Neutrophil (primary cell): ENCODE data around the gene CCL28.

Experiments used
- H3K27ac ChIP-seq: fragments of 200-600 bp; sonication (generic); 2 replicates; pipeline ENCODE4 v1.5.1; 2016; ENCODE audit warnings: mild to moderate bottlenecking, moderate library complexity
- H3K27me3 ChIP-seq: fragments of 200-600 bp; sonication (generic); 2 replicates; pipeline ENCODE4 v1.6.0; 2016; ENCODE audit warnings: mild to moderate bottlenecking
- H3K36me3 ChIP-seq: fragments of 200-600 bp; sonication (generic); 2 replicates; pipeline ENCODE4 v1.5.1; 2017
- H3K4me1 ChIP-seq, 2 experiments: fragments of 200-600 bp in 1 of 2; sonication (generic) in 1 of 2; 1 replicate in 1 of 2; 2 replicates in 1 of 2; pipeline versions ENCODE4 v1.5.1 to v1.6.1; 2013 to 2016; ENCODE audit warnings: low read depth in 1 of 2, low read length in 1 of 2, mild to moderate bottlenecking in 1 of 2, moderate library complexity in 1 of 2; ENCODE audit not compliant: control insufficient read depth in 1 of 2, insufficient read depth in 1 of 2
- H3K4me3 ChIP-seq, 2 experiments: fragments of 200-600 bp in 1 of 2; sonication (generic) in 1 of 2; 1 replicate in 1 of 2; 2 replicates in 1 of 2; pipeline ENCODE4 v1.5.1; 2013 to 2016; ENCODE audit warnings: low read depth in 1 of 2, low read length in 1 of 2, mild to moderate bottlenecking in 1 of 2, moderate library complexity in 1 of 2
- H3K9me3 ChIP-seq: fragments of 200-600 bp; sonication (generic); 2 replicates; pipeline ENCODE4 v1.5.1; 2016
- TF ChIP-seq, protein P1 (sequence below): fragments of 200-600 bp; sonication (generic); IDR thresholded peaks from 2 replicates; pipeline ENCODE4 v1.5.1; 2016; ENCODE audit warnings: antibody characterized with exemption

CCL28 gene

GRCh38 chr5:43348207-43348606 is 64.0 kb downstream of the CCL28 start:
- Histone ChIP-seq H3K27ac (no peak overlapping the region), H3K27me3 (no peaks in the 10 kb centered on the region), H3K36me3 (no peaks in the 10 kb centered on the region), H3K4me3 (no peak overlapping the region), H3K4me1 (no peaks in the 10 kb centered on the region), H3K9me3 (no peaks in the 10 kb centered on the region)
- TF ChIP-seq, protein P1, sequence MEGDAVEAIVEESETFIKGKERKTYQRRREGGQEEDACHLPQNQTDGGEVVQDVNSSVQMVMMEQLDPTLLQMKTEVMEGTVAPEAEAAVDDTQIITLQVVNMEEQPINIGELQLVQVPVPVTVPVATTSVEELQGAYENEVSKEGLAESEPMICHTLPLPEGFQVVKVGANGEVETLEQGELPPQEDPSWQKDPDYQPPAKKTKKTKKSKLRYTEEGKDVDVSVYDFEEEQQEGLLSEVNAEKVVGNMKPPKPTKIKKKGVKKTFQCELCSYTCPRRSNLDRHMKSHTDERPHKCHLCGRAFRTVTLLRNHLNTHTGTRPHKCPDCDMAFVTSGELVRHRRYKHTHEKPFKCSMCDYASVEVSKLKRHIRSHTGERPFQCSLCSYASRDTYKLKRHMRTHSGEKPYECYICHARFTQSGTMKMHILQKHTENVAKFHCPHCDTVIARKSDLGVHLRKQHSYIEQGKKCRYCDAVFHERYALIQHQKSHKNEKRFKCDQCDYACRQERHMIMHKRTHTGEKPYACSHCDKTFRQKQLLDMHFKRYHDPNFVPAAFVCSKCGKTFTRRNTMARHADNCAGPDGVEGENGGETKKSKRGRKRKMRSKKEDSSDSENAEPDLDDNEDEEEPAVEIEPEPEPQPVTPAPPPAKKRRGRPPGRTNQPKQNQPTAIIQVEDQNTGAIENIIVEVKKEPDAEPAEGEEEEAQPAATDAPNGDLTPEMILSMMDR = no peak

- TF ChIP-seq, protein P1 = no peak
- Histone ChIP-seq H3K4me1 (no peaks in the 10 kb centered on the region), H3K4me3 (no peak overlapping the region), H3K27ac (no peak overlapping the region), H3K36me3 (no peaks in the 10 kb centered on the region), H3K9me3 (no peaks in the 10 kb centered on the region), H3K27me3 (no peaks in the 10 kb centered on the region)
Observed at GRCh38 chr5:43338862-43339261, 73.3 kb downstream of the CCL28 start.

DNA sequence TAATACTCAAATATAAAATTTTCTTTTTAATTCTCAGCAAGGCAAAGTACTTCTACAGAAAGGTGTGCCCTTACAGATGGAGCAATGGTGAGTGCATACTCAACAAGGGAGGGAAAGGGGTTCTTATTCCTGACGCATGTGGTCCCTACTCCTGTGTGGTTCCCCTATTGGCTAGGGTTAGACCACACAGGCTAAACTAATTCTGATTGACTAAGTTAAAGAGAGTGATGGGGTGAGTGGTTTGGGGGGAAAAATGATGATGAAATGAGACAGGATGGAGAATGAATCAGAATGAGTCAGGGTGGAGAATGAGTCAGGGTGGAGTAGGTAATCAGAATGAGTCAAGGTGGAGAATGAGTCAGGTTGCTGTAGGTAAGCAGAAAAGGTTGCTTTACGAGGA is 76.0 kb downstream of the CCL28 start:
- TF ChIP-seq, protein P1 = no peak
- Histone ChIP-seq H3K4me1 (no peaks in the 10 kb centered on the region), H3K9me3 (no peaks in the 10 kb centered on the region), H3K36me3 (no peaks in the 10 kb centered on the region), H3K27me3 (no peaks in the 10 kb centered on the region), H3K4me3 (no peak overlapping the region), H3K27ac (no peak overlapping the region)

DNA sequence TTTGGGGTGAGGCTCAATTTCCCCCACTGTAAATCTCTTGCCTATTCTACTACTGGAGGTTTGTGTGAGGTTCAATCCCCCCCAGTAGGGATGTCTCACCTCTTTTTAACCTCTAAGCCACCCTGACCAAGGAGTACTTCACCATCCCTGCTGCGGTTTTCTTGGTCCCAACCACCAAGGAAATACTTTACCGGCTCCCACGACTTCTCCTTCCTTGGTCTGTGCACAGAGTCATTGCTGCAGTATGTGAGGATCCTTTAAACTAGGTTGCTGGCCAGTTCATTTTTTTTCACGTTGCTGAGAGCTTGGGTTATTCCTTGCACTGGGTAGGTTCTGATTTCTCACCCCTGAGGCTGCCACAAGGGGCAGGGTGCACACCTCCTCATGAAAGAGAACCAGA is 76.5 kb downstream of the CCL28 start:
- no peak overlapping the region for H3K27ac ChIP-seq
- no peaks in the 10 kb centered on the region for H3K36me3 ChIP-seq
- no peaks in the 10 kb centered on the region for H3K27me3 ChIP-seq
- no peak overlapping the region for H3K4me3 ChIP-seq
- no peaks in the 10 kb centered on the region for H3K4me1 ChIP-seq
- TF ChIP-seq, protein P1 = no peak
- no peaks in the 10 kb centered on the region for H3K9me3 ChIP-seq

- no peak overlapping the region for H3K4me3 ChIP-seq
Observed at GRCh38 chr5:43332401-43332800, 79.8 kb downstream of the CCL28 start.

More at GRCh38 chr5:43332401-43332800, 79.8 kb downstream of the CCL28 start:
- H3K27ac ChIP-seq = no peak overlapping the region
- H3K36me3 ChIP-seq = no peaks in the 10 kb centered on the region
- TF ChIP-seq, protein P1 = no peak
- peaks cover 3% of the 10 kb centered on the region for H3K27me3 ChIP-seq
- H3K4me1 ChIP-seq = no peaks in the 10 kb centered on the region
- no peaks in the 10 kb centered on the region for H3K9me3 ChIP-seq
